Measurements from ENCODE around the gene CHD9.

CHD9 gene

GRCh38 chr16:53091466-53092211 lies 36.8 kb downstream of the CHD9 start:
- Histone ChIP-seq H3K27me3 (ENCODE audit: control insufficient read depth, insufficient read depth, low read length) (no peaks in the 10 kb centered on the region), H3K4me3 (ENCODE audit: low read length) (no peak overlapping the region), H3K9ac (ENCODE audit: low read length) (no peak overlapping the region), H3K36me3 (ENCODE audit: control insufficient read depth, insufficient read depth, low read length) (no peaks in the 10 kb centered on the region), H3K9me3 (ENCODE audit: control insufficient read depth, low read length) (no peaks in the 10 kb centered on the region), H3K4me1 (ENCODE audit: control insufficient read depth, insufficient read depth, low read length) (peaks cover 37% of the 10 kb centered on the region)

DNA sequence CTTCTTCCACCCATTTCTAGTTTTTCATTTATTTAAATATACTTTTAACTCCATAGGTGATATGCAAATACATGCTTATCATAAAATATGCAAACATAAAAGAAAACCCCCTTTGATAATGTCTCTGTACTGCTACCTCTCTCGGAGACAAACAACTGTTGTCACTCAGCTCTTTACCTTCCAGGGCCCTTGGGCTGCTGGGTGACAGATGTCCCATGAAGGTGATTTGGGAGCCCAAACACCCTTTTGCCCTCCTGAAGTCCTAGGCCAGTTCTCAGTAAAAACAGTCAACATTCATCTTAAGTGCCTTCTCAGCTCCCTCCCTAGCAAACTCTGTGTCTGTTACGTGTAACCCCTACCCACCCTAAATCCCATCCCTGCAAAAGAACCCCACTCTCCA lies 37.5 kb downstream of the CHD9 start:
- H3K4me3 ChIP-seq (ENCODE audit: low read length) = no peak overlapping the region
- no peak overlapping the region for H3K9ac ChIP-seq (ENCODE audit: low read length)
- H3K4me1 ChIP-seq (ENCODE audit: control insufficient read depth, insufficient read depth, low read length) = peaks cover 37% of the 10 kb centered on the region

GRCh38 chr16:53093162-53093744 lies 38.5 kb downstream of the CHD9 start:
- no peaks in the 10 kb centered on the region for H3K36me3 ChIP-seq (ENCODE audit: control insufficient read depth, insufficient read depth, low read length)
- H3K4me3 ChIP-seq (ENCODE audit: low read length) = no peak overlapping the region
- H3K9me3 ChIP-seq (ENCODE audit: control insufficient read depth, low read length) = no peaks in the 10 kb centered on the region
- no peaks in the 10 kb centered on the region for H3K27me3 ChIP-seq (ENCODE audit: control insufficient read depth, insufficient read depth, low read length)
- H3K4me1 ChIP-seq (ENCODE audit: control insufficient read depth, insufficient read depth, low read length) = peaks cover 40% of the 10 kb centered on the region
- no peak overlapping the region for H3K9ac ChIP-seq (ENCODE audit: low read length)

More for the DNA sequence above, 37.5 kb downstream of the CHD9 start:
- H3K36me3 ChIP-seq (ENCODE audit: control insufficient read depth, insufficient read depth, low read length) = no peaks in the 10 kb centered on the region
- no peaks in the 10 kb centered on the region for H3K27me3 ChIP-seq (ENCODE audit: control insufficient read depth, insufficient read depth, low read length)
- H3K9me3 ChIP-seq (ENCODE audit: control insufficient read depth, low read length) = no peaks in the 10 kb centered on the region

GRCh38 chr16:53094013-53094630 lies 39.3 kb downstream of the CHD9 start:
- H3K9ac ChIP-seq (ENCODE audit: low read length) = peak overlapping the region; percentile 42

GRCh38 chr16:53097190-53097589 lies 42.4 kb downstream of the CHD9 start:
- H3K36me3 ChIP-seq (ENCODE audit: control insufficient read depth, insufficient read depth, low read length) = no peaks in the 10 kb centered on the region
- H3K4me3 ChIP-seq (ENCODE audit: low read length) = no peak overlapping the region
- H3K9ac ChIP-seq (ENCODE audit: low read length) = no peak overlapping the region

More at GRCh38 chr16:53094013-53094630, 39.3 kb downstream of the CHD9 start:
- H3K27me3 ChIP-seq (ENCODE audit: control insufficient read depth, insufficient read depth, low read length) = no peaks in the 10 kb centered on the region
- H3K4me1 ChIP-seq (ENCODE audit: control insufficient read depth, insufficient read depth, low read length) = peaks cover 48% of the 10 kb centered on the region
- no peaks in the 10 kb centered on the region for H3K36me3 ChIP-seq (ENCODE audit: control insufficient read depth, insufficient read depth, low read length)
- H3K4me3 ChIP-seq (ENCODE audit: low read length) = no peak overlapping the region
- no peaks in the 10 kb centered on the region for H3K9me3 ChIP-seq (ENCODE audit: control insufficient read depth, low read length)

DNA sequence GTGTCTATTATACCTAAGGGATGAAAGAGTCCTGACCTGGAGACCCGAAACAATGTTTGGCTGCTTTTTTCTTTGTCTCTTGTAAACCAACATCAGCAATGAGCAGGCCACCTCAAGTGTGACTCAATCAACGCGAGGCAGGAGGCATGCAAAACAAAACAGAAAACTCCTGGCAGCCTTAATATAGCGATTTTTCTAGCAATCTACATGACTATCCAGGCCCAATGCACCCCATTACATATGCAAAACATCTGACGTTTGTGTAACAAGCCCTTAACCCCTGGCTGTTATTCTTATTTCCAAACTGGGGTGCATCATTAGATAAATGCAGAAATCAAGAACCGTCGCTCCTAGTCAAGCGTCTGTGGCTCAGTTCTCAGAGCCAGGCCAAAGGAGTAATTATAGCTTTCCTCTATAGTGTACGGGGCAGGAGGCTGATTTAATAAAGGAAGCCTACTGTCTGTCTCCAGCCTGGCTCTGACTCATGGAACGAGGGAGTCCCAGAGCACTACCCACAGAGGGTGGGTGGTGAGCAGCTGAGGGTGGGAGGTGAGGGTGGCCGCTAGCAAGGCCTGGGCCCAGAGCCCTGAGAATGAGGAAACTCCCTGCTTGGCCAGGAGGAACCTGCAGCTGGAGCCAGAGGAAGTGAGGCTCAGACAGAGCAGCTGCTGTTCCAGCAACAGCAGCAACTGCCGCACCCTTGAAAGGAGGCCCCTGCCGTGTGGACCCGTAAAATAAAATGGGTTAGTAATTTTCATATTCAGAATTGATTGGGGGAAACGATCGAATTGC lies 43.9 kb downstream of the CHD9 start:
- H3K27me3 ChIP-seq (ENCODE audit: control insufficient read depth, insufficient read depth, low read length) = no peaks in the 10 kb centered on the region
- H3K4me1 ChIP-seq (ENCODE audit: control insufficient read depth, insufficient read depth, low read length) = peaks cover 42% of the 10 kb centered on the region
- no peaks in the 10 kb centered on the region for H3K9me3 ChIP-seq (ENCODE audit: control insufficient read depth, low read length)
- no peaks in the 10 kb centered on the region for H3K36me3 ChIP-seq (ENCODE audit: control insufficient read depth, insufficient read depth, low read length)
- peak overlapping the region; percentile 53 for H3K4me3 ChIP-seq (ENCODE audit: low read length)
- peak overlapping the region; percentile 76 for H3K9ac ChIP-seq (ENCODE audit: low read length)

More at GRCh38 chr16:53097190-53097589, 42.4 kb downstream of the CHD9 start:
- H3K4me1 ChIP-seq (ENCODE audit: control insufficient read depth, insufficient read depth, low read length) = peaks cover 48% of the 10 kb centered on the region
- no peaks in the 10 kb centered on the region for H3K27me3 ChIP-seq (ENCODE audit: control insufficient read depth, insufficient read depth, low read length)
- H3K9me3 ChIP-seq (ENCODE audit: control insufficient read depth, low read length) = no peaks in the 10 kb centered on the region

- H3K4me1 ChIP-seq (ENCODE audit: control insufficient read depth, insufficient read depth, low read length) = peaks cover 34% of the 10 kb centered on the region
- H3K9ac ChIP-seq (ENCODE audit: low read length) = peak overlapping the region; percentile 76
- peak overlapping the region; percentile 53 for H3K4me3 ChIP-seq (ENCODE audit: low read length)
- no peaks in the 10 kb centered on the region for H3K9me3 ChIP-seq (ENCODE audit: control insufficient read depth, low read length)
- H3K27me3 ChIP-seq (ENCODE audit: control insufficient read depth, insufficient read depth, low read length) = no peaks in the 10 kb centered on the region
- no peaks in the 10 kb centered on the region for H3K36me3 ChIP-seq (ENCODE audit: control insufficient read depth, insufficient read depth, low read length)
Observed at GRCh38 chr16:53099318-53100130, 44.7 kb downstream of the CHD9 start.

GRCh38 chr16:53100131-53100748 lies 45.4 kb downstream of the CHD9 start:
- Histone ChIP-seq H3K4me1 (ENCODE audit: control insufficient read depth, insufficient read depth, low read length) (peaks cover 32% of the 10 kb centered on the region), H3K9me3 (ENCODE audit: control insufficient read depth, low read length) (no peaks in the 10 kb centered on the region), H3K4me3 (ENCODE audit: low read length) (peak overlapping the region; percentile 53), H3K9ac (ENCODE audit: low read length) (peak overlapping the region; percentile 76), H3K27me3 (ENCODE audit: control insufficient read depth, insufficient read depth, low read length) (no peaks in the 10 kb centered on the region), H3K36me3 (ENCODE audit: control insufficient read depth, insufficient read depth, low read length) (no peaks in the 10 kb centered on the region)

DNA sequence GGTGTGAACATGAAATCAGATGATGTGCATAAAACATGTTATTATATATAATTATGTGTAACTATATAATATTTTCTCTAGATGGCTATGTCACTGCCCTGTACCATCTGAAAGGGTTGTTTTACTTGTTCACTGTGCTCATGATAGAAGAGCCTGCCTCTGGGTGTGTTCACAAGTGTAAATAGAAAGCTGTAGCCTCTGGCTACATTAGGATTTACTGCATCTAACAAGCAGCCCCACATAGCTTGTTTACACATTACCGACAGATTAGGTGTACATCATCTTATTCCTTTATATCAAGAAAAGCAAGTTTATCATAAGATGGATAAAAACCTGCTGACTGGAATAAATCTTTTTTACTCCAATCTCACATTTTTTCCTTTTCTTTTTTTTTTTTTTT lies 46.1 kb downstream of the CHD9 start:
- Histone ChIP-seq H3K4me3 (ENCODE audit: low read length) (no peak overlapping the region), H3K27me3 (ENCODE audit: control insufficient read depth, insufficient read depth, low read length) (no peaks in the 10 kb centered on the region), H3K9me3 (ENCODE audit: control insufficient read depth, low read length) (no peaks in the 10 kb centered on the region), H3K4me1 (ENCODE audit: control insufficient read depth, insufficient read depth, low read length) (peaks cover 32% of the 10 kb centered on the region), H3K36me3 (ENCODE audit: control insufficient read depth, insufficient read depth, low read length) (no peaks in the 10 kb centered on the region), H3K9ac (ENCODE audit: low read length) (no peak overlapping the region)

DNA sequence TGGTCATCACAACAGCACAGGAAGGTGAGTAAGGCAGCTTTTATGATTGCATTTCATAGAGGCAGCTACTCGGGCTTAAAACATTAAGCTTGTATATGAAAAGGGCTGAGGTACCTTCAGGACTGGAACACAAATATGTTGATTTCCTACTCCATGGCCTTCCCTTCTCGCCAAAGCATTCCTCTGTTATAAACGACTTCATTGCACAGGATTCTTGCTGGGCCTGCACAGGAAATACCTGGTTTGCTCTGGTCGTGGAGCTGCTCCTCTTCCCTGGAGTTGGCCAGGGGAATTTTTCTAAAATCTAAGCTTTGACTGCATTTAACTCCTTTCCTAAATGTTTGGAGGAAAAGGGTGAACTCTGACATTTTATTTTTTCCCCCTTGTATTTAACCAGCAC lies 49.0 kb downstream of the CHD9 start:
- no peaks in the 10 kb centered on the region for H3K36me3 ChIP-seq (ENCODE audit: control insufficient read depth, insufficient read depth, low read length)
- no peak overlapping the region for H3K9ac ChIP-seq (ENCODE audit: low read length)
- peaks cover 24% of the 10 kb centered on the region for H3K4me1 ChIP-seq (ENCODE audit: control insufficient read depth, insufficient read depth, low read length)
- no peaks in the 10 kb centered on the region for H3K9me3 ChIP-seq (ENCODE audit: control insufficient read depth, low read length)
- H3K4me3 ChIP-seq (ENCODE audit: low read length) = no peak overlapping the region
- no peaks in the 10 kb centered on the region for H3K27me3 ChIP-seq (ENCODE audit: control insufficient read depth, insufficient read depth, low read length)

GRCh38 chr16:53105565-53105964 lies 50.8 kb downstream of the CHD9 start:
- no peaks in the 10 kb centered on the region for H3K27me3 ChIP-seq (ENCODE audit: control insufficient read depth, insufficient read depth, low read length)

More at GRCh38 chr16:53105565-53105964, 50.8 kb downstream of the CHD9 start:
- H3K36me3 ChIP-seq (ENCODE audit: control insufficient read depth, insufficient read depth, low read length) = no peaks in the 10 kb centered on the region
- H3K4me3 ChIP-seq (ENCODE audit: low read length) = no peak overlapping the region
- H3K9ac ChIP-seq (ENCODE audit: low read length) = no peak overlapping the region
- H3K4me1 ChIP-seq (ENCODE audit: control insufficient read depth, insufficient read depth, low read length) = peaks cover 6% of the 10 kb centered on the region
- H3K9me3 ChIP-seq (ENCODE audit: control insufficient read depth, low read length) = no peaks in the 10 kb centered on the region
